HL-60 (cell line): ENCODE results near the gene WDR3.

Experiments
- GABPA ChIP-seq: IDR thresholded peaks from 2 replicates; pipeline ENCODE4 v1.6.1; 2012; ENCODE audit warnings: low read depth
- POLR2AphosphoS5 ChIP-seq: IDR thresholded peaks from 2 replicates; pipeline ENCODE4 v1.6.1; 2012; ENCODE audit warnings: low read depth
- SPI1 ChIP-seq: IDR thresholded peaks from 2 replicates; pipeline ENCODE4 v1.6.1; 2012; ENCODE audit warnings: low read depth, mild to moderate bottlenecking, borderline replicate concordance
- TF ChIP-seq, protein P1 (sequence below): IDR thresholded peaks from one replicate; pipeline ENCODE4 v1.5.1; 2011; ENCODE audit warnings: low read length, control low read depth, inconsistent platforms; ENCODE audit not compliant: insufficient read depth
- TF ChIP-seq, protein P2 (sequence below): IDR thresholded peaks from 2 replicates; pipeline ENCODE4 v1.6.1; 2012; ENCODE audit warnings: low read depth; ENCODE audit not compliant: insufficient replicate concordance

DNA sequence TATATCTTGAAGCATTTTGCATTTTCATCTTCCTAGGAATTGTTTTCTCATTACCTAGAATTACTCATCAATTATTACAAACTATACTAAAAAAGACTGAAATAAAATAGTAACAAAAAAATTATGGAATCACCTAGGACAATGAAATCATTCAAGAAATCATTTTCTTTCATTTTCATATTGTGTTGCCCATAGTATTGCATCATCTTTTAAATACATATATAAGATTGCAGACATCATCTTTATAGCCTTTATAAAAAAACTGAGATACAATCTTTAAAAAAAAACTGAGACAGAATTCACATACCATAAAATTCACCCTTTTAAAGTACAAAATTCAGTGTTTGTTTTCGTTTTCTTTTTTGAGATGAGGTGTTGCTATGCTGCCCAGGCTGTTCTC lies 29.7 kb upstream of the WDR3 start:
- TF ChIP-seq, protein P1, sequence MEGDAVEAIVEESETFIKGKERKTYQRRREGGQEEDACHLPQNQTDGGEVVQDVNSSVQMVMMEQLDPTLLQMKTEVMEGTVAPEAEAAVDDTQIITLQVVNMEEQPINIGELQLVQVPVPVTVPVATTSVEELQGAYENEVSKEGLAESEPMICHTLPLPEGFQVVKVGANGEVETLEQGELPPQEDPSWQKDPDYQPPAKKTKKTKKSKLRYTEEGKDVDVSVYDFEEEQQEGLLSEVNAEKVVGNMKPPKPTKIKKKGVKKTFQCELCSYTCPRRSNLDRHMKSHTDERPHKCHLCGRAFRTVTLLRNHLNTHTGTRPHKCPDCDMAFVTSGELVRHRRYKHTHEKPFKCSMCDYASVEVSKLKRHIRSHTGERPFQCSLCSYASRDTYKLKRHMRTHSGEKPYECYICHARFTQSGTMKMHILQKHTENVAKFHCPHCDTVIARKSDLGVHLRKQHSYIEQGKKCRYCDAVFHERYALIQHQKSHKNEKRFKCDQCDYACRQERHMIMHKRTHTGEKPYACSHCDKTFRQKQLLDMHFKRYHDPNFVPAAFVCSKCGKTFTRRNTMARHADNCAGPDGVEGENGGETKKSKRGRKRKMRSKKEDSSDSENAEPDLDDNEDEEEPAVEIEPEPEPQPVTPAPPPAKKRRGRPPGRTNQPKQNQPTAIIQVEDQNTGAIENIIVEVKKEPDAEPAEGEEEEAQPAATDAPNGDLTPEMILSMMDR = no peak
- TF ChIP-seq POLR2AphosphoS5 = no peak
- TF ChIP-seq, protein P2, sequence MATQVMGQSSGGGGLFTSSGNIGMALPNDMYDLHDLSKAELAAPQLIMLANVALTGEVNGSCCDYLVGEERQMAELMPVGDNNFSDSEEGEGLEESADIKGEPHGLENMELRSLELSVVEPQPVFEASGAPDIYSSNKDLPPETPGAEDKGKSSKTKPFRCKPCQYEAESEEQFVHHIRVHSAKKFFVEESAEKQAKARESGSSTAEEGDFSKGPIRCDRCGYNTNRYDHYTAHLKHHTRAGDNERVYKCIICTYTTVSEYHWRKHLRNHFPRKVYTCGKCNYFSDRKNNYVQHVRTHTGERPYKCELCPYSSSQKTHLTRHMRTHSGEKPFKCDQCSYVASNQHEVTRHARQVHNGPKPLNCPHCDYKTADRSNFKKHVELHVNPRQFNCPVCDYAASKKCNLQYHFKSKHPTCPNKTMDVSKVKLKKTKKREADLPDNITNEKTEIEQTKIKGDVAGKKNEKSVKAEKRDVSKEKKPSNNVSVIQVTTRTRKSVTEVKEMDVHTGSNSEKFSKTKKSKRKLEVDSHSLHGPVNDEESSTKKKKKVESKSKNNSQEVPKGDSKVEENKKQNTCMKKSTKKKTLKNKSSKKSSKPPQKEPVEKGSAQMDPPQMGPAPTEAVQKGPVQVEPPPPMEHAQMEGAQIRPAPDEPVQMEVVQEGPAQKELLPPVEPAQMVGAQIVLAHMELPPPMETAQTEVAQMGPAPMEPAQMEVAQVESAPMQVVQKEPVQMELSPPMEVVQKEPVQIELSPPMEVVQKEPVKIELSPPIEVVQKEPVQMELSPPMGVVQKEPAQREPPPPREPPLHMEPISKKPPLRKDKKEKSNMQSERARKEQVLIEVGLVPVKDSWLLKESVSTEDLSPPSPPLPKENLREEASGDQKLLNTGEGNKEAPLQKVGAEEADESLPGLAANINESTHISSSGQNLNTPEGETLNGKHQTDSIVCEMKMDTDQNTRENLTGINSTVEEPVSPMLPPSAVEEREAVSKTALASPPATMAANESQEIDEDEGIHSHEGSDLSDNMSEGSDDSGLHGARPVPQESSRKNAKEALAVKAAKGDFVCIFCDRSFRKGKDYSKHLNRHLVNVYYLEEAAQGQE = no peak
- no peak for TF ChIP-seq GABPA
- TF ChIP-seq SPI1 = no peak
